Heart left ventricle (tissue), 16 donors: Measurements from ENCODE around the gene STIMATE. TPM values are rescaled to one million over a fixed set of nuclear protein-coding genes. Genes with fewer than 3 reads are reported as not detected.

Experiments
- ATAC-seq, 4 donors: fragments of 200-7000 bp; cut with Tn5 transposase; one replicate each; pipeline ENCODE4 v1.9.1; 2020 to 2022; ENCODE audit warnings: moderate library complexity in 4 of 4, mild to moderate bottlenecking in 3 of 4, moderate number of reproducible peaks in 1 of 4
- DNase-seq, 5 donors: peaks; one replicate each; pipeline ENCODE4 v3.0.0-alpha.2; 2020
- H3K27ac ChIP-seq, 12 donors: fragments of 200-600 bp; sonication (generic) in 4 of 12; one replicate each; pipeline versions ENCODE4 v1.5.0 to v1.8.0; 2016 to 2022; ENCODE audit warnings: mild to moderate bottlenecking in 2 of 12
- H3K27me3 ChIP-seq, 9 donors: fragments of 200-600 bp; sonication (generic) in 2 of 9; one replicate each; pipeline versions ENCODE4 v1.5.1 to v1.8.0; 2016 to 2022; ENCODE audit warnings: mild to moderate bottlenecking in 3 of 9
- H3K36me3 ChIP-seq, 9 donors: fragments of 200-600 bp; sonication (generic) in 2 of 9; one replicate each; pipeline versions ENCODE4 v1.5.0 to v1.8.0; 2018 to 2022; ENCODE audit warnings: mild to moderate bottlenecking in 2 of 9
- H3K4me1 ChIP-seq, 12 donors: fragments of 200-600 bp; sonication (generic) in 4 of 12; one replicate each; pipeline versions ENCODE4 v1.5.0 to v1.8.0; 2016 to 2022; ENCODE audit warnings: mild to moderate bottlenecking in 3 of 12
- H3K4me3 ChIP-seq, 12 donors: fragments of 200-600 bp; sonication (generic) in 4 of 12; one replicate each; pipeline versions ENCODE4 v1.5.0 to v1.8.0; 2017 to 2022; ENCODE audit warnings: mild to moderate bottlenecking in 9 of 12, moderate library complexity in 4 of 12
- H3K9me3 ChIP-seq, 12 donors: fragments of 200-600 bp; sonication (generic) in 4 of 12; one replicate each; pipeline versions ENCODE4 v1.5.0 to v1.8.0; 2016 to 2022; ENCODE audit warnings: mild to moderate bottlenecking in 1 of 12
- POLR2A ChIP-seq, 2 donors: fragments of 450-650 bp; IDR thresholded peaks; one replicate each; pipeline ENCODE4 v1.6.1; 2017; ENCODE audit warnings: antibody characterized with exemption in 2 of 2, mild to moderate bottlenecking in 2 of 2, moderate library complexity in 2 of 2
- WGBS, 4 donors: extraction: QIAGEN DNeasy Blood & Tissue Kit in 2 of 4; methylation state at CpG; one replicate each; pipeline versions ENCODE4 v1.1.5 to v1.1.7; 2013 to 2018; 5-methylcytosine and 5-hydroxymethylcytosine counted together
- intact Hi-C, 10 donors: fragments of 100-400 bp; cut with DNase I; formaldehyde crosslinking; loops; one replicate each; pipeline versions ENCODE4 v1.11.1 to v1.14.2; 2022
- polyA plus RNA-seq, 2 donors: library from polyadenylated mRNA; stranded (reverse); fragments of 200-250 nt; gene quantifications; one replicate each; pipeline ENCODE4 v1.2.3, GENCODE V29; 2013
- total RNA-seq, 9 donors: library from RNA; depleted of rRNA in 2 of 9; stranded (reverse); fragments of >200 nt in 2 of 9; fragmentation: NEBNext Ultra II Directional in 3 of 9; extraction: Animal tissue kit (Norgen Biotek cat#: 25700) in 3 of 9; gene quantifications; one replicate each; pipeline versions ENCODE4 v1.1.0 to v1.2.4, GENCODE V29; 2016 to 2023
- TF ChIP-seq, protein P1 (sequence below), 12 donors: fragments of 200-600 bp; sonication (generic) in 4 of 12; IDR thresholded peaks; one replicate each; pipeline versions ENCODE4 v1.5.0 to v1.8.0; 2018 to 2022; ENCODE audit warnings: antibody characterized with exemption in 12 of 12, mild to moderate bottlenecking in 5 of 12
- donor health status: ischemic (EF 13 %, LVEDD 7.1; RV severe dilation, severe dysfunction).
- donor health status: healthy with polysubstance abuse.
- donor health status: DM: no; HTN: yes; CAD: no.
- donor health status: DM: no; HTN: no; CAD: no.
- donor health status: ischemic (EF 25% LVEDD 6.9; RV normal size, moderate dysfunction).
- donor health status: ischemic (EF 25% LVEDD 5.7; RV mildly dilated, moderate dysfunction).
- donor health status: healthy.
- donor health status: DM: yes; HTN: yes; CAD: no.
- donor health status: ischemic (EF 35%, LVEDD 5.7; RV mildly dilated, moderate dysfunction).
- donor health status: nonischemic (EF 11% LVEDD 7.7; RV severe dilation, severe dysfunction).
- donor health status: DM: yes; HTN: yes; CAD: no.
- donor health status: PGD.
- donor health status: ischemic (EF 29% LVEDD 5.4; RV normal size, mild dysfunction).
- donor health status: nonischemic (EF 23%, LVEDD 6.1; RV moderate dilation, normal function).

Gene STIMATE
- total and polyA plus RNA-seq, 11 donors: 3.4 to 17.1 (median 9.4) TPM

GRCh38 chr3:52847726-52848125 is 49.6 kb downstream of the STIMATE start:
- Histone ChIP-seq H3K27me3 (no peaks in the 10 kb centered on the region), H3K4me3 (no peak overlapping the region), H3K27ac (no peak overlapping the region), H3K4me1 (peaks cover 3 to 39% (median 27%) of the 10 kb centered on the region in 12 donors), H3K9me3 (no peaks in the 10 kb centered on the region), H3K36me3 (peaks cover 0 to 64% (median 42%) of the 10 kb centered on the region in 9 donors)
- ATAC-seq (no peak), DNase-seq (peak in 2 of 5 donors; percentile 11 to 21)
- WGBS, 4 donors: 91 to 94% (median 92%) methylated on average over 7 of the region's 7 CpGs
- TF ChIP-seq POLR2A (IDR thresholded peaks at IDR 0.05): no peak
- TF ChIP-seq, protein P1, sequence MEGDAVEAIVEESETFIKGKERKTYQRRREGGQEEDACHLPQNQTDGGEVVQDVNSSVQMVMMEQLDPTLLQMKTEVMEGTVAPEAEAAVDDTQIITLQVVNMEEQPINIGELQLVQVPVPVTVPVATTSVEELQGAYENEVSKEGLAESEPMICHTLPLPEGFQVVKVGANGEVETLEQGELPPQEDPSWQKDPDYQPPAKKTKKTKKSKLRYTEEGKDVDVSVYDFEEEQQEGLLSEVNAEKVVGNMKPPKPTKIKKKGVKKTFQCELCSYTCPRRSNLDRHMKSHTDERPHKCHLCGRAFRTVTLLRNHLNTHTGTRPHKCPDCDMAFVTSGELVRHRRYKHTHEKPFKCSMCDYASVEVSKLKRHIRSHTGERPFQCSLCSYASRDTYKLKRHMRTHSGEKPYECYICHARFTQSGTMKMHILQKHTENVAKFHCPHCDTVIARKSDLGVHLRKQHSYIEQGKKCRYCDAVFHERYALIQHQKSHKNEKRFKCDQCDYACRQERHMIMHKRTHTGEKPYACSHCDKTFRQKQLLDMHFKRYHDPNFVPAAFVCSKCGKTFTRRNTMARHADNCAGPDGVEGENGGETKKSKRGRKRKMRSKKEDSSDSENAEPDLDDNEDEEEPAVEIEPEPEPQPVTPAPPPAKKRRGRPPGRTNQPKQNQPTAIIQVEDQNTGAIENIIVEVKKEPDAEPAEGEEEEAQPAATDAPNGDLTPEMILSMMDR (IDR thresholded peaks at IDR 0.05): no peak
- intact Hi-C loops: loop anchor here in 7 of 10 donors (2.0 to 5.0 kb wide), 4 partner anchors 47 to 225 kb away; partner anchors contain the start of gene STIMATE (in 1 of the 7)

- Histone ChIP-seq H3K4me3 (no peak overlapping the region), H3K36me3 (peaks cover 0 to 64% (median 38%) of the 10 kb centered on the region in 9 donors), H3K9me3 (no peaks in the 10 kb centered on the region), H3K27me3 (no peaks in the 10 kb centered on the region), H3K27ac (peak overlapping the region in 2 of 12 donors; percentile 72 to 85), H3K4me1 (peaks cover 3 to 43% (median 32%) of the 10 kb centered on the region in 12 donors)
- 97 to 98% (median 97%) methylated on average over 6 of the region's 6 CpGs for WGBS, 4 donors
- intact Hi-C loops: loop anchor here in 6 of 10 donors (5.0 kb wide), 3 partner anchors 50 to 225 kb away; partner anchors contain the start of gene STIMATE (in 1 of the 6)
- ATAC-seq (no peak), DNase-seq (peak in 2 of 5 donors; percentile 4 to 6)
- TF ChIP-seq POLR2A (IDR thresholded peaks at IDR 0.05): no peak
- TF ChIP-seq, protein P1 (IDR thresholded peaks at IDR 0.05): no peak
These were observed 50.1 kb downstream of the STIMATE start for GRCh38 chr3:52847241-52847640.

GRCh38 chr3:52846432-52846965 is 50.8 kb downstream of the STIMATE start:
- peaks cover 0 to 64% (median 36%) of the 10 kb centered on the region in 9 donors for H3K36me3 ChIP-seq
- H3K4me1 ChIP-seq: peaks cover 3 to 50% (median 38%) of the 10 kb centered on the region in 12 donors
- ATAC-seq (no peak), DNase-seq (peak in 2 of 5 donors; percentile 31 to 57)
- no peak for TF ChIP-seq POLR2A (IDR thresholded peaks at IDR 0.05)
- TF ChIP-seq, protein P1 (IDR thresholded peaks at IDR 0.05): no peak
- H3K27me3 ChIP-seq: no peaks in the 10 kb centered on the region
- no peaks in the 10 kb centered on the region for H3K9me3 ChIP-seq
- WGBS, 4 donors: 51 to 65% (median 56%) methylated on average over 15 of the region's 15 CpGs
- H3K27ac ChIP-seq: peak overlapping the region in 11 of 12 donors; percentile 42 to 85 (median 72)
- peak overlapping the region in 3 of 12 donors; percentile 7 to 21 (median 13) for H3K4me3 ChIP-seq
- intact Hi-C loops: loop anchor here in 6 of 10 donors (5.0 kb wide), 3 partner anchors 51 to 226 kb away; partner anchors contain the start of gene STIMATE (in 1 of the 6)

- H3K9me3 ChIP-seq: no peaks in the 10 kb centered on the region
- H3K36me3 ChIP-seq: peaks cover 0 to 65% (median 34%) of the 10 kb centered on the region in 9 donors
- H3K27me3 ChIP-seq: no peaks in the 10 kb centered on the region
- peaks cover 6 to 57% (median 43%) of the 10 kb centered on the region in 12 donors for H3K4me1 ChIP-seq
- H3K4me3 ChIP-seq: peak overlapping the region in 3 of 12 donors; percentile 7 to 21 (median 13)
- peak in 2 of 5 donors; percentile 43 to 64 for DNase-seq
- peak in 2 of 4 donors; percentile 17 to 23 for ATAC-seq
- WGBS, 4 donors: 52 to 76% (median 58%) methylated on average over 6 to 7 of the region's 7 CpGs
- H3K27ac ChIP-seq: peak overlapping the region; percentile 42 to 90 (median 72)
- no peak for TF ChIP-seq POLR2A (IDR thresholded peaks at IDR 0.05)
- TF ChIP-seq, protein P1 (IDR thresholded peaks at IDR 0.05): peak; percentile 17 to 54 (median 42)
- intact Hi-C loops: loop anchor here in 6 of 10 donors (5.0 kb wide), 3 partner anchors 51 to 226 kb away; partner anchors contain the start of gene STIMATE (in 1 of the 6)
These were observed 51.5 kb downstream of the STIMATE start for GRCh38 chr3:52845691-52846431.
